Progenitor cell of endocrine pancreas (in vitro differentiated cells): Measurements from ENCODE around the gene MPV17. TPM values are rescaled to one million over a fixed set of nuclear protein-coding genes. Genes with fewer than 3 reads are reported as not detected.
A peak's percentile ranks its signal among the peaks of the same experiment; 100 is the strongest.
"Not testable (repeated sequence)": the region's sequence is repeated elsewhere in the genome, so short reads cannot be mapped to it uniquely, and the experiment has no call there.

Experiments used
- DNase-seq: peaks from one replicate; pipeline ENCODE4 v3.0.0; 2021; ENCODE audit warnings: low spot score; ENCODE audit not compliant: unreplicated experiment
- H3K27ac Mint-ChIP-seq: 2 replicates; pipeline ENCODE4 v1.8.0; 2021; ENCODE audit warnings: mild to moderate bottlenecking, moderate library complexity, mixed read lengths
- H3K27me3 Mint-ChIP-seq: 2 replicates; pipeline ENCODE4 v1.8.0; 2021; ENCODE audit warnings: mixed read lengths
- H3K36me3 Mint-ChIP-seq: 2 replicates; pipeline ENCODE4 v1.8.0; 2022; ENCODE audit warnings: mixed read lengths; ENCODE audit not compliant: insufficient read depth
- H3K4me1 Mint-ChIP-seq: 2 replicates; pipeline ENCODE4 v1.8.0; 2021; ENCODE audit warnings: low read depth, mixed read lengths
- H3K4me3 Mint-ChIP-seq: 2 replicates; pipeline ENCODE4 v1.8.0; 2021; ENCODE audit warnings: low read depth, mild to moderate bottlenecking, moderate library complexity, mixed read lengths
- H3K9me3 Mint-ChIP-seq: 2 replicates; pipeline ENCODE4 v1.8.0; 2021; ENCODE audit warnings: low read depth, mixed read lengths
- total RNA-seq: library from RNA; stranded (reverse); gene quantifications from 2 replicates; pipeline ENCODE4 v1.2.1, GENCODE V29; 2021
- TF ChIP-seq, protein P1 (sequence below): fragments of 200-600 bp; sonication (generic); IDR thresholded peaks from one replicate; pipeline ENCODE4 v1.5.0; 2021; ENCODE audit warnings: antibody characterized with exemption, mild to moderate bottlenecking; ENCODE audit not compliant: unreplicated experiment

MPV17 gene
- total RNA-seq, 1 donor from 2014 or later: 60.4 TPM

DNA sequence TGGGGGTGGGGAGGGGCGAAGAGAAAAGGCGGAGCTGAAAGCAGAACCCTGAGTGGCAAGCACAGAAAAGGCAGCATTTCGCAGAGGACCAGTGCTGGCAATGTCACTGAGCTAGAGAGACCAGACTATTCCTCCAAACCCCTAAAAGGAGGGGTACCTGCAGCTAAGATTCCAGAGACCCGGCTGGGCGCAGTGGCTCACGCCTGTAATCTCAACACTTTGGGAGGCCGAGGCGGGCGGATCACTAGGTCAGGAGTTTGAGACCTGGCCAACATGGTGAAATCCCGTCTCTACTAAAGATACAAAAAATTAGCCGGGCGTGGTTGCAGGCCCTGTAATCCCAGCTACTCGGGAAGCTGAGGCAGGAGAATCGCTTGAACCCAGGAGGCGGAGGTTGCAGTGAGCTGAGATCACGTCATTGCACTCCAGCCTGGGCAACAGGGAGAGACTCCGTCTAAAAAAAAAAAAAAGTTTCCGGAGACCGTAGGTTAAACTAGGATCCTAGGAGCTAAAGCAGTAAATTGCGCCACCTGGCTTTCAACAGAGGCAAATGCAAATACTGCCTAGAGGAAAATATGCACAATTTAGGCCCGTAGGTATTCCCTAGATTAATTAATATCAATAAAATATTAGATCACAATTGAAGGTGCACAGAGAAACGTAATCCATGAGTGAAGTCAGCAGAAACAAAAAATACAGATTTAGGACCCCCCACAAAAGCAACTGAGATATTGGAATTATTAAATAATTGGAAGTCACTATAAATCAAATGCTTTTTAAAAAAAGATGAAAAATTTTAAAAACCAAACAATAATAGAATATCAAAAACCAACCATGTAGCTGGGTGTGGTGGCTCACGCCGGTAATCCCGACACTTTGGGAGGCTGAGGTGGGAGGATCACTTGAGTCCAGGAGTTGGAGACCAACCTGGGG is 19.5 kb downstream of the MPV17 start:
- DNase-seq: no peak
- H3K9me3 Mint-ChIP-seq: no peaks in the 10 kb centered on the region
- TF ChIP-seq, protein P1, sequence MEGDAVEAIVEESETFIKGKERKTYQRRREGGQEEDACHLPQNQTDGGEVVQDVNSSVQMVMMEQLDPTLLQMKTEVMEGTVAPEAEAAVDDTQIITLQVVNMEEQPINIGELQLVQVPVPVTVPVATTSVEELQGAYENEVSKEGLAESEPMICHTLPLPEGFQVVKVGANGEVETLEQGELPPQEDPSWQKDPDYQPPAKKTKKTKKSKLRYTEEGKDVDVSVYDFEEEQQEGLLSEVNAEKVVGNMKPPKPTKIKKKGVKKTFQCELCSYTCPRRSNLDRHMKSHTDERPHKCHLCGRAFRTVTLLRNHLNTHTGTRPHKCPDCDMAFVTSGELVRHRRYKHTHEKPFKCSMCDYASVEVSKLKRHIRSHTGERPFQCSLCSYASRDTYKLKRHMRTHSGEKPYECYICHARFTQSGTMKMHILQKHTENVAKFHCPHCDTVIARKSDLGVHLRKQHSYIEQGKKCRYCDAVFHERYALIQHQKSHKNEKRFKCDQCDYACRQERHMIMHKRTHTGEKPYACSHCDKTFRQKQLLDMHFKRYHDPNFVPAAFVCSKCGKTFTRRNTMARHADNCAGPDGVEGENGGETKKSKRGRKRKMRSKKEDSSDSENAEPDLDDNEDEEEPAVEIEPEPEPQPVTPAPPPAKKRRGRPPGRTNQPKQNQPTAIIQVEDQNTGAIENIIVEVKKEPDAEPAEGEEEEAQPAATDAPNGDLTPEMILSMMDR: peak; percentile 97
- H3K27ac Mint-ChIP-seq: no peak overlapping the region
- peaks cover 6% of the 10 kb centered on the region for H3K4me1 Mint-ChIP-seq
- peaks cover 40% of the 10 kb centered on the region for H3K27me3 Mint-ChIP-seq
- H3K36me3 Mint-ChIP-seq: no peaks in the 10 kb centered on the region
- H3K4me3 Mint-ChIP-seq: no peak overlapping the region

DNA sequence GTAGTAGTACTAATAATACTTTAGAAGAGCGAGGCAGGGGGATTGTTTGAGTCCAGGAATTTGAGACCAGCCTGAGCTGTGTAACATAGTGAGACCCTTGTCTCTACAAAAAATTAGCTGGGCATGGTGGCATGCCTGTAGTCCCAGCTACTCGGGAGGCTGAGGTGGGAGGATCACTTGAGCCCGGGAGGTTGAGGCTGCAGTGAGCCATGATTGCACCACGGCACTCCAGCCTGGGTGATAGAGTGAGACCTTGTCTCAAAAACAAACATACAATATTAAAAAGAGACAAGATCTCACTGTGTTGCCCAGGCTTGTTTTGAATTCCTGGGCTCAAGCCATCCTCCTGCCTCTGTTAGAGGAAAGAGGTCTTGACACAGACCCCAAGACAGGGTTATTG is 22.3 kb downstream of the MPV17 start:
- H3K4me1 Mint-ChIP-seq, H3K36me3 Mint-ChIP-seq, H3K9me3 Mint-ChIP-seq, DNase-seq, H3K4me3 Mint-ChIP-seq, H3K27ac Mint-ChIP-seq: not testable (repeated sequence)
- H3K27me3 Mint-ChIP-seq: peaks cover 22% of the 10 kb centered on the region

DNA sequence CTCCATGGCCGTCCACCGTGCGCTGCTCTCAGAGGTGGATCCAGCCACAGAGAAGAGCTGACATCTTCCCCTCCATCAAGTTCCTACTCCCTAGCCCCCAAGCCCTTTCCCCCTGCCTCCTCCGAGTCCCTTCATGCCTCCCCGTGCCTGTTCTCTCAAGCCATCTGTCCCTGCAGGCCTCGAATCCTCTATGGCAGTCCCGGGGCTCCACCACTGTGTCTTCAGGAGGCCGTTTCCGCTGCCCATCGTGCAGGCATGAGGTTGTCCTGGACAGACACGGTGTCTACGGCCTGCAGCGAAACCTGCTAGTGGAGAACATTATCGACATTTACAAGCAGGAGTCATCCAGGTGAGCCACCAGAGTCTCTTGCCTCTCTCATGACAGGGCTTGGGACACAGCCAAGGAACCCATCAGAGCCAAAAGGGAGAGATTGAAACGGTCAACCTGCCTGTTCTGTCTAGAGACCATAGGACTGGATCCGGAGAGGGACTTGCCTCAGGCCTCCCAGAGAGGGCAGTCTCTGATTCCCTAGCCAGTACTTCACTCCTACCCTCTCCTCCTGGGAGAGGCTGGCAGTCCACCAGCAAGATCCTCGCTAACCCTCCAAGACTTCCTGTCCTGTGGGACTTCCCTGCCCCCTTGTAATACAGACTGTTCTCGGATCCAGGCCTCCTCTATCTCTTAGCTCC is 24.4 kb downstream of the MPV17 start:
- DNase-seq: no peak
- TF ChIP-seq, protein P1: no peak
- H3K9me3 Mint-ChIP-seq: no peaks in the 10 kb centered on the region

DNA sequence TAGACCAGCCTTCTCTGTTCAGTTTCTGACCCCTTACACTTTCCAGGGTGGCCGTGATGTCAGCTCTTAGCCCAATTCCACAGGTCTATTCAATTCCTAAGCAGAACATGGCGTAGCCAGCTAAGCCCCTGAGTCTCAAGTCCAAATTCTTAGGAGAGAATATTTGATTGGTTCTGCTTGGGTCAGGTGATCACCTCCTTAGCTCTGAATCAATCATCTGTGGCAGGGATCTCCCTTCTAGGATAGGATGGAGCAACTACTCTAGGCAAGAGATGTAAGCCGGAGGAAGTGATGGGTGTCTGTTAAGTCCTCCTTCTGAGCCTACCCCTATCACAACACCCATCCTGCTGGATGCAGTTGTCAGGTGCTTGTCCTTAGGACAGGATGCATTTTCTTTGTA is 25.7 kb downstream of the MPV17 start:
- Mint-ChIP-seq H3K4me3 (no peak overlapping the region), H3K27me3 (peaks cover 13% of the 10 kb centered on the region), H3K4me1 (peaks cover 15% of the 10 kb centered on the region), H3K36me3 (no peaks in the 10 kb centered on the region), H3K27ac (no peak overlapping the region), H3K9me3 (no peaks in the 10 kb centered on the region)
- DNase-seq: no peak
- TF ChIP-seq, protein P1: no peak

More for the DNA sequence above, 24.4 kb downstream of the MPV17 start:
- Mint-ChIP-seq H3K4me3 (no peak overlapping the region), H3K27me3 (peaks cover 7% of the 10 kb centered on the region), H3K36me3 (no peaks in the 10 kb centered on the region), H3K4me1 (peaks cover 6% of the 10 kb centered on the region), H3K27ac (no peak overlapping the region)

- H3K4me1 Mint-ChIP-seq: peaks cover 15% of the 10 kb centered on the region
- no peak for DNase-seq
- no peaks in the 10 kb centered on the region for H3K36me3 Mint-ChIP-seq
- peaks cover 20% of the 10 kb centered on the region for H3K27me3 Mint-ChIP-seq
- no peak overlapping the region for H3K4me3 Mint-ChIP-seq
- TF ChIP-seq, protein P1: no peak
- no peaks in the 10 kb centered on the region for H3K9me3 Mint-ChIP-seq
- H3K27ac Mint-ChIP-seq: no peak overlapping the region
Observed at GRCh38 chr2:27296481-27296880, 26.4 kb downstream of the MPV17 start.
